Measurements from ENCODE around the gene TANGO2. TPM values are rescaled to one million over a fixed set of nuclear protein-coding genes. Genes with fewer than 3 reads are reported as not detected.

The TANGO2 gene
- total and polyA plus RNA-seq, 2 donors (not counting 1 experiment from before 2014, with no cell fraction given), result 75.5 to 75.6 TPM

GRCh38 chr22:20037419-20037818 is 16.5 kb downstream of the TANGO2 start:
- H3K4me3 ChIP-seq (ENCODE audit: control extremely low read depth in 1 of 5, extremely low read depth in 1 of 5, insufficient read depth in 1 of 5, low read depth in 2 of 5, low read length in 4 of 5), result no peak overlapping the region
- Mint-ChIP-seq H3K4me3 (peak overlapping the region; percentile 55), H3K4me1 (peaks cover 56% of the 10 kb centered on the region), H3K27ac (peak overlapping the region; percentile 96), H3K27me3 (no peaks in the 10 kb centered on the region), H3K9me3 (ENCODE audit: insufficient read depth) (peaks cover 3% of the 10 kb centered on the region)
- H3K79me2 ChIP-seq (ENCODE audit: control insufficient read depth, insufficient read depth, low read length), result peaks cover 52% of the 10 kb centered on the region
- H3K9me3 ChIP-seq (ENCODE audit: control extremely low read depth in 1 of 3, control insufficient read depth in 2 of 3, insufficient read depth in 1 of 3, low read length in 2 of 3), result peaks cover 0 to 39% (median 10%) of the 10 kb centered on the region in 3 donors
- H4K20me1 ChIP-seq (ENCODE audit: control insufficient read depth, insufficient read depth, low read length, poor library complexity, severe bottlenecking), result peaks cover 38% of the 10 kb centered on the region
- intact Hi-C loops (cut with micrococcal nuclease), result loop anchor here (5.0 kb wide), 1 partner anchor 50 kb away; no protein-coding TSS in a partner anchor
- H3K27me3 ChIP-seq (replicated peaks in 1 of 4; ENCODE audit: control extremely low read depth in 1 of 4, control insufficient read depth in 3 of 4, insufficient read depth in 4 of 4, low read length in 3 of 4), result no peaks in the 10 kb centered on the region
- no peak overlapping the region for H3K27ac ChIP-seq (ENCODE audit: low read length in 2 of 2)
- POLR2A ChIA-PET, result no interaction called here
- peaks cover 0 to 28% of the 10 kb centered on the region in 2 experiments for H3K36me3 ChIP-seq (replicated peaks in 1 of 2; ENCODE audit: control extremely low read depth in 1 of 2, control insufficient read depth in 1 of 2, extremely low read depth in 1 of 2, insufficient read depth in 2 of 2, low read length in 1 of 2)
- peaks cover 14 to 45% of the 10 kb centered on the region in 2 donors for H3K4me1 ChIP-seq (ENCODE audit: control insufficient read depth in 2 of 2, insufficient read depth in 2 of 2, low read length in 2 of 2)
- CTCF ChIA-PET, result interaction anchor here (0.6 to 2.7 kb wide), 6 partner anchors 16 to 74 kb away, joined by 3 to 11 read pairs (median 3); partner anchors contain the start of gene TANGO2
- ATAC-seq (ENCODE audit: low read depth), result no peak
- WGBS (ENCODE audit: insufficient coverage), result 72% methylated on average over 3 of the region's 3 CpGs
- no peak overlapping the region for H3K4me2 ChIP-seq (replicated peaks; ENCODE audit: low read depth, low read length, poor library complexity, severe bottlenecking)
- no peak overlapping the region for H3K9ac ChIP-seq (ENCODE audit: low read length)
- DNase-seq, result no peak
- H2AFZ ChIP-seq (ENCODE audit: insufficient read depth, low read depth, low read length, poor library complexity, severe bottlenecking), result no peak overlapping the region
- TF ChIP-seq EZH2 (IDR thresholded peaks at IDR 0.05; ENCODE audit: borderline replicate concordance, insufficient read depth, low read depth, low read length, poor library complexity, severe bottlenecking) (no peak), CTCF (IDR thresholded peaks at IDR 0.05) (no peak)

GRCh38 chr22:20038574-20038973 is 17.7 kb downstream of the TANGO2 start:
- DNase-seq (no peak), ATAC-seq (ENCODE audit: low read depth) (no peak)
- Histone ChIP-seq H3K79me2 (ENCODE audit: control insufficient read depth, insufficient read depth, low read length) (peaks cover 49% of the 10 kb centered on the region), H3K4me2 (replicated peaks; ENCODE audit: low read depth, low read length, poor library complexity, severe bottlenecking) (no peak overlapping the region), H3K9ac (ENCODE audit: low read length) (no peak overlapping the region), H3K27ac (ENCODE audit: low read length in 2 of 2) (no peak overlapping the region), H3K9me3 (ENCODE audit: control extremely low read depth in 1 of 3, control insufficient read depth in 2 of 3, insufficient read depth in 1 of 3, low read length in 2 of 3) (peaks cover 0 to 27% (median 9%) of the 10 kb centered on the region in 3 donors), H3K36me3 (replicated peaks in 1 of 2; ENCODE audit: control extremely low read depth in 1 of 2, control insufficient read depth in 1 of 2, extremely low read depth in 1 of 2, insufficient read depth in 2 of 2, low read length in 1 of 2) (peaks cover 0 to 32% of the 10 kb centered on the region in 2 experiments), H3K27me3 (replicated peaks in 1 of 4; ENCODE audit: control extremely low read depth in 1 of 4, control insufficient read depth in 3 of 4, insufficient read depth in 4 of 4, low read length in 3 of 4) (no peaks in the 10 kb centered on the region), H3K4me1 (ENCODE audit: control insufficient read depth in 2 of 2, insufficient read depth in 2 of 2, low read length in 2 of 2) (peaks cover 3 to 33% of the 10 kb centered on the region in 2 donors), H4K20me1 (ENCODE audit: control insufficient read depth, insufficient read depth, low read length, poor library complexity, severe bottlenecking) (peaks cover 27% of the 10 kb centered on the region), H2AFZ (ENCODE audit: insufficient read depth, low read depth, low read length, poor library complexity, severe bottlenecking) (no peak overlapping the region), H3K4me3 (ENCODE audit: control extremely low read depth in 1 of 5, extremely low read depth in 1 of 5, insufficient read depth in 1 of 5, low read depth in 2 of 5, low read length in 4 of 5) (no peak overlapping the region)
- intact Hi-C loops (cut with micrococcal nuclease), result loop anchor here (2.0 to 5.0 kb wide), 2 partner anchors 51 to 68 kb away; no protein-coding TSS in a partner anchor
- Mint-ChIP-seq H3K27ac (no peak overlapping the region), H3K27me3 (no peaks in the 10 kb centered on the region), H3K4me1 (peaks cover 45% of the 10 kb centered on the region), H3K4me3 (no peak overlapping the region), H3K9me3 (ENCODE audit: insufficient read depth) (peaks cover 3% of the 10 kb centered on the region)
- WGBS (ENCODE audit: insufficient coverage), result 97% methylated on average over 5 of the region's 7 CpGs
- ChIA-PET POLR2A (no interaction called here), CTCF (interaction anchor here (0.9 to 2.7 kb wide), 5 partner anchors 17 to 70 kb away, joined by 3 to 11 read pairs (median 3); partner anchors contain the start of gene TANGO2)
- TF ChIP-seq EZH2 (IDR thresholded peaks at IDR 0.05; ENCODE audit: borderline replicate concordance, insufficient read depth, low read depth, low read length, poor library complexity, severe bottlenecking), result no peak
- TF ChIP-seq CTCF (IDR thresholded peaks at IDR 0.05), result no peak

Data from B cell (primary cell).